ENCODE results near the gene NMB.

- no peak for TF ChIP-seq CTCF (IDR thresholded peaks at IDR 0.05)
- no peak for TF ChIP-seq POLR2A (IDR thresholded peaks at IDR 0.05)
- no peak for TF ChIP-seq POLR2AphosphoS5 (IDR thresholded peaks at IDR 0.05)
Measured at GRCh38 chr15:84699538-84700191, 41.7 kb upstream of the NMB start.

Data from breast epithelium (tissue), 3 donors.